Stimulated activated CD8-positive, alpha-beta memory T cell treated with anti-CD3 and anti-CD28 coated beads, Interleukin-15, amount 100 ng/mL, for 48 hours (primary cell): ENCODE results near the gene GHDC.

Experiments used
- DNase-seq, 2 donors: peaks; one replicate each; pipeline ENCODE4 v3.0.0-alpha.2; 2020; ENCODE audit warnings: low read depth in 2 of 2

The GHDC gene

GRCh38 chr17:42182927-42183734 lies 11.2 kb downstream of the GHDC start:
- DNase-seq, result no peak

GRCh38 chr17:42181851-42182207 lies 12.5 kb downstream of the GHDC start:
- DNase-seq, result no peak

- peak; percentile 84 for DNase-seq
Observed at GRCh38 chr17:42180922-42181850, 13.1 kb downstream of the GHDC start, which contains the start of gene KCNH4. Gene KCNH4, minus strand, starts transcription at chr17:42181142. Its CDS starts 197 bp downstream, at chr17:42180945.

GRCh38 chr17:42180411-42180921 lies 13.8 kb downstream of the GHDC start:
- DNase-seq, result no peak

- no peak for DNase-seq
Observed at GRCh38 chr17:42179911-42180410, 14.3 kb downstream of the GHDC start.

- no peak for DNase-seq
Observed at GRCh38 chr17:42179335-42179734, 15.0 kb downstream of the GHDC start.

GRCh38 chr17:42178817-42179216 lies 15.5 kb downstream of the GHDC start:
- DNase-seq, result no peak

GRCh38 chr17:42177684-42178083 lies 16.6 kb downstream of the GHDC start:
- no peak for DNase-seq

GRCh38 chr17:42174126-42174783 lies 20.0 kb downstream of the GHDC start:
- DNase-seq, result no peak

GRCh38 chr17:42171831-42172230 lies 22.5 kb downstream of the GHDC start:
- DNase-seq, result no peak

- no peak for DNase-seq
Observed at GRCh38 chr17:42169351-42169750, 24.9 kb downstream of the GHDC start.

GRCh38 chr17:42167807-42168206 lies 26.5 kb downstream of the GHDC start:
- no peak for DNase-seq

GRCh38 chr17:42166196-42166763 lies 28.0 kb downstream of the GHDC start:
- no peak for DNase-seq

- DNase-seq, result no peak
Observed at GRCh38 chr17:42165751-42166150, 28.5 kb downstream of the GHDC start.

GRCh38 chr17:42163696-42164407 lies 30.4 kb downstream of the GHDC start:
- no peak for DNase-seq

- peak in 1 of 2 donors; percentile 29 for DNase-seq
Observed at GRCh38 chr17:42163113-42163512, 31.2 kb downstream of the GHDC start.

GRCh38 chr17:42160531-42160910 lies 33.8 kb downstream of the GHDC start:
- no peak for DNase-seq

GRCh38 chr17:42159796-42160530 lies 34.3 kb downstream of the GHDC start:
- no peak for DNase-seq

- DNase-seq, result no peak
Observed at GRCh38 chr17:42155614-42156045, 38.7 kb downstream of the GHDC start.
